GM23338 (cell line): Measurements from ENCODE around the gene SMU1. TPM values are rescaled to one million over a fixed set of nuclear protein-coding genes. Genes with fewer than 3 reads are reported as not detected.

Source experiments
- ATAC-seq: fragments of 200-7000 bp; cut with Tn5 transposase; 3 replicates; pipeline ENCODE4 v1.9.1; 2020
- DNase-seq: peaks from one replicate; pipeline ENCODE4 v3.0.0-alpha.2; 2015; ENCODE audit warnings: low spot score
- H2AFZ ChIP-seq: fragments of 200-600 bp; sonication (generic); 2 replicates; pipeline ENCODE4 v1.8.0; 2016; ENCODE audit warnings: antibody characterized with exemption, mild to moderate bottlenecking, moderate library complexity
- H3F3A ChIP-seq: fragments of 200-600 bp; sonication (generic); replicated peaks from 2 replicates; pipeline ENCODE4 v1.8.0; 2017; ENCODE audit warnings: antibody characterized with exemption, mixed run types, low read depth
- H3K27ac ChIP-seq: fragments of 200-600 bp; sonication (generic); 2 replicates; pipeline ENCODE4 v1.6.1; 2016; ENCODE audit warnings: low read depth
- H3K27me3 ChIP-seq: fragments of 200-600 bp; sonication (generic); 2 replicates; pipeline ENCODE4 v1.8.0; 2016; ENCODE audit warnings: mild to moderate bottlenecking, mixed run types, moderate library complexity; ENCODE audit not compliant: insufficient read depth
- H3K36me3 ChIP-seq: fragments of 200-600 bp; sonication (generic); 2 replicates; pipeline ENCODE4 v1.8.0; 2016; ENCODE audit warnings: mild to moderate bottlenecking; ENCODE audit not compliant: insufficient read depth
- H3K4me1 ChIP-seq: fragments of 200-600 bp; sonication (generic); 2 replicates; pipeline ENCODE4 v1.8.0; 2016; ENCODE audit warnings: mild to moderate bottlenecking, moderate library complexity; ENCODE audit not compliant: insufficient read depth
- H3K4me2 ChIP-seq: fragments of 200-600 bp; sonication (generic); 2 replicates; pipeline ENCODE4 v1.7.1; 2017; ENCODE audit warnings: mixed run types
- H3K4me3 ChIP-seq: fragments of 200-600 bp; sonication (generic); 2 replicates; pipeline ENCODE4 v1.6.1; 2016; ENCODE audit warnings: mixed run types
- H3K79me2 ChIP-seq: fragments of 200-600 bp; sonication (generic); replicated peaks from 2 replicates; pipeline ENCODE4 v1.8.0; 2017; ENCODE audit warnings: mild to moderate bottlenecking; ENCODE audit not compliant: insufficient read depth
- H3K9me2 ChIP-seq: fragments of 200-600 bp; sonication (generic); 2 replicates; pipeline ENCODE4 v1.8.0; 2017; ENCODE audit not compliant: insufficient read depth
- H4K20me1 ChIP-seq: fragments of 200-600 bp; sonication (generic); replicated peaks from 2 replicates; pipeline ENCODE4 v1.8.0; 2017; ENCODE audit warnings: mild to moderate bottlenecking; ENCODE audit not compliant: insufficient read depth
- H3K27ac Mint-ChIP-seq: 2 replicates; pipeline ENCODE4 v1.8.0; 2020; ENCODE audit warnings: inconsistent platforms, mild to moderate bottlenecking, moderate library complexity, mixed read lengths
- H3K27me3 Mint-ChIP-seq: 3 replicates; pipeline ENCODE4 v1.8.0; 2022; ENCODE audit warnings: low read depth, mild to moderate bottlenecking, moderate library complexity, mixed read lengths, inconsistent platforms; ENCODE audit not compliant: insufficient read depth, poor library complexity
- H3K36me3 Mint-ChIP-seq: 3 replicates; pipeline ENCODE4 v1.8.0; 2021; ENCODE audit warnings: low read depth, mild to moderate bottlenecking, inconsistent platforms, moderate library complexity, mixed read lengths
- H3K4me1 Mint-ChIP-seq: 3 replicates; pipeline ENCODE4 v1.8.0; 2020; ENCODE audit warnings: mild to moderate bottlenecking, inconsistent platforms, mixed read lengths
- H3K4me3 Mint-ChIP-seq: 3 replicates; pipeline ENCODE4 v1.8.0; 2021; ENCODE audit warnings: moderate library complexity, mild to moderate bottlenecking, inconsistent platforms, mixed read lengths
- H3K9me3 Mint-ChIP-seq: 3 replicates; pipeline ENCODE4 v1.8.0; 2020; ENCODE audit warnings: moderate library complexity, mild to moderate bottlenecking, inconsistent platforms, mixed read lengths
- CREB1 ChIP-seq: fragments of 250-450 bp; sonication (Bioruptor Pico); IDR thresholded peaks from 2 replicates; pipeline ENCODE4 v1.5.0; 2020; ENCODE audit warnings: low read depth, mild to moderate bottlenecking, moderate library complexity
- CTCF ChIP-seq, 2 experiments: fragments of 200-600 bp in 1 of 2; sonication (generic) in 1 of 2; conservative IDR thresholded peaks; 2 replicates each; pipeline versions ENCODE4 v1.5.1 to v1.6.1; 2016 to 2017; ENCODE audit warnings: antibody characterized with exemption in 2 of 2, low read depth in 2 of 2, mild to moderate bottlenecking in 2 of 2, moderate library complexity in 1 of 2
- ETS1 ChIP-seq: IDR thresholded peaks from 2 replicates; pipeline ENCODE4 v1.6.1; 2016; ENCODE audit warnings: antibody characterized with exemption
- EZH2 ChIP-seq: fragments of 200-600 bp; sonication (generic); IDR thresholded peaks from one replicate; pipeline ENCODE4 v1.8.0; 2017; ENCODE audit warnings: antibody characterized with exemption, mild to moderate bottlenecking, low read depth; ENCODE audit not compliant: unreplicated experiment
- EZH2phosphoT487 ChIP-seq: fragments of 200-600 bp; sonication (generic); IDR thresholded peaks from one replicate; pipeline ENCODE4 v1.8.1; 2018; ENCODE audit warnings: antibody characterized with exemption; ENCODE audit not compliant: unreplicated experiment
- JUNB ChIP-seq: IDR thresholded peaks from one replicate; pipeline ENCODE4 v1.6.1; 2016; ENCODE audit warnings: antibody characterized with exemption; ENCODE audit not compliant: unreplicated experiment
- NANOG ChIP-seq: IDR thresholded peaks from 2 replicates; pipeline ENCODE4 v1.6.1; 2016; ENCODE audit warnings: antibody characterized with exemption, borderline replicate concordance
- POLR2AphosphoS5 ChIP-seq: IDR thresholded peaks from 2 replicates; pipeline ENCODE4 v1.6.1; 2016; ENCODE audit warnings: antibody characterized with exemption, low read depth
- STAT1 ChIP-seq: IDR thresholded peaks from one replicate; pipeline ENCODE4 v1.6.1; 2016; ENCODE audit warnings: antibody characterized with exemption; ENCODE audit not compliant: unreplicated experiment
- ZNF114 ChIP-seq: fragments of 250-450 bp; sonication (Bioruptor Pico); IDR thresholded peaks from 2 replicates; pipeline ENCODE4 v1.5.0; 2020; ENCODE audit warnings: mild to moderate bottlenecking, moderate library complexity
- ZNF331 ChIP-seq: fragments of 250-450 bp; sonication (Bioruptor Pico); IDR thresholded peaks from 2 replicates; pipeline ENCODE4 v1.5.0; 2020; ENCODE audit warnings: low read depth, mild to moderate bottlenecking, moderate library complexity
- ZNF462 ChIP-seq: fragments of 250-450 bp; sonication (Bioruptor Pico); IDR thresholded peaks from 2 replicates; pipeline ENCODE4 v1.5.0; 2020; ENCODE audit warnings: mild to moderate bottlenecking, moderate library complexity
- polyA plus RNA-seq: library from polyadenylated mRNA; unstranded; fragments of >200 nt; fragmentation: Nextera tagmentation; extraction: Ambion mirVana; gene quantifications from 2 replicates; pipeline ENCODE4 v1.2.1, GENCODE V29; 2016
- total RNA-seq: library from RNA; depleted of rRNA; stranded (reverse); fragments of >200 nt; shearing (Covaris generic); gene quantifications from 2 replicates; pipeline ENCODE4 v1.2.3, GENCODE V29; 2014

SMU1 gene
- total and polyA plus RNA-seq, 2 experiments from 2014 or later = 14.3 to 23.8 TPM

GRCh38 chr9:33029231-33029786, 47.2 kb downstream of the SMU1 start:
- Histone ChIP-seq H3K27ac (no peak overlapping the region), H3K36me3 (peaks cover 68% of the 10 kb centered on the region), H3K79me2 (peaks cover 87% of the 10 kb centered on the region), H3K9me2 (no peaks in the 10 kb centered on the region), H3K27me3 (no peaks in the 10 kb centered on the region), H4K20me1 (peaks cover 57% of the 10 kb centered on the region), H3K4me2 (no peak overlapping the region), H3K4me3 (no peak overlapping the region), H2AFZ (no peak overlapping the region), H3K4me1 (peaks cover 9% of the 10 kb centered on the region; the same call in 1 of the 2 replicates), H3F3A (no peaks in the 10 kb centered on the region; the same call in none of the 2 replicates)
- peaks cover 87% of the 10 kb centered on the region for H3K36me3 Mint-ChIP-seq
- no peak for DNase-seq
- H3K9me3 Mint-ChIP-seq = no peaks in the 10 kb centered on the region
- H3K4me1 Mint-ChIP-seq = peaks cover 8% of the 10 kb centered on the region
- no peak overlapping the region for H3K27ac Mint-ChIP-seq
- TF ChIP-seq ZNF331 (CRISPR knock-in tag) (no peak), CREB1 (no peak), CTCF (conservative IDR thresholded peaks at IDR 0.05; ENCODE audit: low read depth in 2 of 2) (no peak), ZNF462 (no peak), EZH2 (no peak), ETS1 (no peak), NANOG (no peak), POLR2AphosphoS5 (no peak), STAT1 (no peak), EZH2phosphoT487 (no peak), ZNF114 (CRISPR knock-in tag) (no peak), JUNB (no peak)
- no peak overlapping the region for H3K4me3 Mint-ChIP-seq
- peaks cover 7% of the 10 kb centered on the region for H3K27me3 Mint-ChIP-seq
- no peak for ATAC-seq
